Erythroblast (primary cell): ENCODE results near the gene ZNF780A.

Experiments used
- GATA1 ChIP-seq: IDR thresholded peaks from 2 replicates; pipeline ENCODE4 v1.6.1; 2011; ENCODE audit warnings: low read depth, mild to moderate bottlenecking, control low read depth, low read length, moderate library complexity
- POLR2A ChIP-seq: IDR thresholded peaks from 2 replicates; pipeline ENCODE4 v1.6.1; 2011; ENCODE audit warnings: mild to moderate bottlenecking, low read length

DNA sequence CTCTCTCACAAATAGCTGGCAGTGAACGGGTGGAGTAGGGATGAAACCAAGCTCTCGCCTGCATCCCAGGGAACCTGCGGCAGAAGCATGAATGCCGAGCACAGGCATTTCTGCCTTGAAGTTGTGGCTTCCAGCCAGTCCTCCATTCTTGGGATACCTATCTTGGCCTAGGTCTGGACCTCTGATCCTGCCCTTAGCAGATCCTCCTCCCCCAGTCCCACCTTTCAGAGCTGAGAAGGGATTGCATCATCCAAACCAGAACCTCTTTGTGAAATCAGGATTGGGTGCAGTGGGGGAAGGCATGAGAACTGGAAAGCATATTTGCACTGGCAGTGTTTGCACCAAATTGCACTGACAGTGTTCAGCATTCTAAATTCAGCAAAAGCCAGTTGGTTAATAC, 5.8 kb downstream of the ZNF780A start:
- TF ChIP-seq POLR2A (no peak), GATA1 (no peak)
